WERI-Rb-1 (cell line): ENCODE data around the gene PSMC2.

Source experiments
- DNase-seq: peaks from one replicate; pipeline ENCODE4 v3.0.0-alpha.2; 2020
- H3K27ac ChIP-seq: fragments of 250-450 bp; sonication (Bioruptor Pico); 2 replicates; pipeline ENCODE4 v1.5.1; 2020; ENCODE audit warnings: mild to moderate bottlenecking, moderate library complexity
- H3K27me3 ChIP-seq: fragments of 250-450 bp; sonication (Bioruptor Pico); 2 replicates; pipeline ENCODE4 v1.5.1; 2021; ENCODE audit warnings: mild to moderate bottlenecking, low read depth, moderate library complexity; ENCODE audit not compliant: insufficient read depth, severe bottlenecking
- H3K36me3 ChIP-seq: fragments of 250-450 bp; sonication (Bioruptor Pico); 2 replicates; pipeline ENCODE4 v1.5.1; 2020; ENCODE audit warnings: mild to moderate bottlenecking, moderate library complexity
- H3K4me3 ChIP-seq: 2 replicates; pipeline ENCODE4 v1.5.1; 2011; ENCODE audit warnings: low read depth, mild to moderate bottlenecking, control low read depth, low read length
- H3K9me3 ChIP-seq: fragments of 250-450 bp; sonication (Bioruptor Pico); 2 replicates; pipeline ENCODE4 v1.5.1; 2021; ENCODE audit warnings: mild to moderate bottlenecking, moderate library complexity; ENCODE audit not compliant: severe bottlenecking
- CTCF ChIP-seq: IDR thresholded peaks from 2 replicates; pipeline ENCODE4 v1.5.1; 2011; ENCODE audit warnings: low read depth, mild to moderate bottlenecking, control low read depth, inconsistent platforms, low read length

Gene PSMC2

DNA sequence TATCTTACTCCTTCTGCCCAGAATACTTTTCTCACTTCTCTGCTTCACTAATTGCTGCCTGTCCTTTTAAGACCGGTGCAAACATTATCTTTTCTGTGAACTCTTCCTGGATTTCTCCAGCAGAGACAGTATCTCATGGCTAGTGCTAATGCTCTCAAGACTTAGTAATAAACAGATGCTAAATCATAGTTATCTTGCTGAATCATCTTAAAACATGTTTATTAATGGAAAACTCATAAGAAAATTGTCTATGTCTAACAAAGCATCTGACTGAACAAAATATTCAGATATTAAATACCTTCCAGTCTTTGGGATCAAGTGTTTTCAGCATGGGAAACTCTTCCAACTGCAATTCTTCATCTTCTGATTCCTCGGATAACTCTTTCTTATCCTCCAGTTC lies 6.0 kb upstream of the PSMC2 start:
- Histone ChIP-seq H3K27ac (no peak overlapping the region), H3K9me3 (no peaks in the 10 kb centered on the region), H3K27me3 (no peaks in the 10 kb centered on the region), H3K36me3 (peaks cover 60% of the 10 kb centered on the region), H3K4me3 (no peak overlapping the region)
- TF ChIP-seq CTCF, result no peak
- DNase-seq, result no peak

- no peak for DNase-seq
- no peak for TF ChIP-seq CTCF
- Histone ChIP-seq H3K9me3 (no peaks in the 10 kb centered on the region), H3K36me3 (peaks cover 49% of the 10 kb centered on the region), H3K4me3 (peak overlapping the region; percentile 76), H3K27me3 (no peaks in the 10 kb centered on the region), H3K27ac (no peak overlapping the region)
Observed at GRCh38 chr7:103343332-103343731, 4.1 kb upstream of the PSMC2 start.

DNA sequence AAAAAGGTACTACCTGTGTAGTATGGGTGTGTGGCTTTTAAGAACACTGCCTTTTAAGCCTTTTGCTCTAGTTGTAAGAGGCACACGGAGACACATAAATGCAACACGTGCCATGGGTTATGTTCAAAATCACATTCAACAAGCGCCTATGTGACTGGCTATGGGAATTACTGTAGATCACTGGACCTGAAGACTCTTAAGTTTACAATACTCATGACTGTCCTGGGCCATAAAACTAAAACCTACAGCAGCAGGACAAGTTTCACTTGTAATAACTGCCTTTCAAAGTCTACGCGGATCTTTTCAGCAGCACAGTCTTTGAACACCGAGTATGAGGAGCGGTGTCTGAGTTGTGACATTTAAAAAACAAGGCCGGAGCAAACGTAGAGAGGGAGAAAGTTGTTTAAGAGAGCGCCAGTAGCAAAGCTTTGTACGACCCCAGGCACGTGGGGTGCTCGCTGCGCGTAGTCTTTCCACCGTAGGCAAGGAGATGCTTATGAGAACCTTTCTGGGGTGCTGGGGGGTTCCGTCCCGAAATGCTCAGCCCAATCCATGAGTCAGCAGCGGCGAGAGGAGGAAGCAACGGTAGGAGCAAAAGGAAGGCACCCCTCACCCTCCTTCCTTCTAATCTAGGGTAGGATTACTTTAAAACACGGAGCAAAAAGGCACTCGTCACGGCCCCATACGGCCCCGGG lies 3.5 kb upstream of the PSMC2 start:
- peaks cover 44% of the 10 kb centered on the region for H3K36me3 ChIP-seq
- no peaks in the 10 kb centered on the region for H3K27me3 ChIP-seq
- H3K9me3 ChIP-seq, result no peaks in the 10 kb centered on the region
- no peak for DNase-seq
- peak overlapping the region; percentile 76 for H3K4me3 ChIP-seq
- no peak for TF ChIP-seq CTCF
- peak overlapping the region; percentile 81 for H3K27ac ChIP-seq

DNA sequence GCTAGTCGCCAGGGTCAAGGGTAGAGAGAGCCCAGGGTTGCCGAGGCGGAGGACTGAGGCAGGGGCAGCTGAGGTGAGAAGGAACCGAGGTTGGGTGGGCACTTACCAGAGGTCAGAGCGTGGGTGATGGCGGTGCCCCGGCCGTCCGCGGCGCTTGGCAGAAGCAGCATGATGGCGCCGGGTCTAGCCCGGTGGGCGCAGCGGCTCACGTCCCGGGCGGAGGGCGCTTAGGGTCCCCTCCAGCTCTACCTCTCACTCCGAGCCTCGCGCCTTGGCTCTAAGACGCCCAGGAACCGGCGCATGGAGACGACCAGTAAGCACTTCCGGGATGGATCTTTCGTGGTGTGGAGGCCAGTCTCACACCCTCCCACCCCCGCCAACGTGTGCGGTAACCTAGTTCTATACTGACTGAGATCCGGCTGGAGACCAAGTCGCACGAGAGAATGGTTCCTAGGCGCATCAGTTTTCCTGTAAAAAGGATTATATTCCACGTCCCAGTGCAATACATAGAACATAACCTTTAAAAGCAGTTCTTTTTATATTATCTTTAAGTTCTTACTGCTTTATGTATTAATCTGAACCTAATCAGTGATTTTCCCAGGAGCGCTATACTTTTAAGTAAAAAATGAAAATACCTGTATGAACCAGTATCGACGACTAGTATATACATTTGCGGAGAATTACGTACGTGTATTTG lies 2.8 kb upstream of the PSMC2 start, which contains the start of gene DNAJC2:
Gene DNAJC2, minus strand, starts transcription at position 315 of the 697 bp plus-strand sequence. Its CDS starts 145 bp downstream, at position 170.
- Histone ChIP-seq H3K27me3 (no peaks in the 10 kb centered on the region), H3K9me3 (no peaks in the 10 kb centered on the region), H3K4me3 (peak within 1 kb of the TSS; percentile 76), H3K36me3 (peaks cover 37% of the 10 kb centered on the region), H3K27ac (peak within 1 kb of the TSS; percentile 81)
- peak; percentile 89 for DNase-seq
- TF ChIP-seq CTCF, result no peak

GRCh38 chr7:103346396-103346795 lies 1.0 kb upstream of the PSMC2 start:
- no peaks in the 10 kb centered on the region for H3K27me3 ChIP-seq
- H3K27ac ChIP-seq, result no peak overlapping the region
- DNase-seq, result no peak
- H3K9me3 ChIP-seq, result no peaks in the 10 kb centered on the region
- H3K36me3 ChIP-seq, result peaks cover 30% of the 10 kb centered on the region
- TF ChIP-seq CTCF, result no peak
- no peak overlapping the region for H3K4me3 ChIP-seq
